OCI-LY7 (cell line): ENCODE data around the gene CRIP2. TPM values are rescaled to one million over a fixed set of nuclear protein-coding genes. Genes with fewer than 3 reads are reported as not detected.

ENCODE experiments used
- BruUV-seq: library from RNA; stranded (reverse); fragments of 400-500 nt; replicated peaks from 2 replicates; lab custom pipeline; 2021; lab: Mats Ljungman, UMichigan
- CTCF ChIA-PET: fragments of 300-600 bp; sonication (Branson Sonifier 250); formaldehyde crosslinking; loops from one replicate; lab custom pipeline; 2022; ENCODE audit warnings: antibody characterized with exemption; ENCODE audit not compliant: unreplicated experiment; lab: Charles Lee
- POLR2A ChIA-PET: fragments of 300-600 bp; sonication (Branson Sonifier 250); formaldehyde crosslinking; loops from one replicate; lab custom pipeline; 2022; ENCODE audit warnings: antibody characterized with exemption; lab: Charles Lee
- DNase-seq: peaks from one replicate; pipeline ENCODE4 v3.0.0-alpha.2; 2015; ENCODE audit warnings: low spot score
- H2AFZ ChIP-seq: fragments of 200-600 bp; sonication (generic), shearing (Covaris generic); 2 replicates; pipeline ENCODE4 v1.6.1; 2014; ENCODE audit warnings: mild to moderate bottlenecking, antibody characterized with exemption, low read length, moderate library complexity
- H3K27ac ChIP-seq: fragments of 200-600 bp; sonication (generic); 2 replicates; pipeline ENCODE4 v1.5.1; 2014; ENCODE audit warnings: mixed run types, low read depth, mild to moderate bottlenecking, moderate library complexity, low read length, inconsistent platforms; ENCODE audit not compliant: poor library complexity, severe bottlenecking
- H3K36me3 ChIP-seq: fragments of 200-600 bp; sonication (generic); 2 replicates; pipeline ENCODE4 v1.6.1; 2014; ENCODE audit warnings: mild to moderate bottlenecking, antibody characterized with exemption, low read length, moderate library complexity, mixed read lengths; ENCODE audit not compliant: insufficient read depth
- H3K4me1 ChIP-seq: fragments of 200-600 bp; sonication (generic); 2 replicates; pipeline ENCODE4 v1.5.1; 2014; ENCODE audit warnings: mild to moderate bottlenecking, low read length; ENCODE audit not compliant: insufficient read depth, poor library complexity, severe bottlenecking
- H3K4me2 ChIP-seq: fragments of 200-600 bp; sonication (generic); 2 replicates; pipeline ENCODE4 v1.6.1; 2014; ENCODE audit warnings: mild to moderate bottlenecking, low read length
- H3K4me3 ChIP-seq: fragments of 200-600 bp; sonication (generic); 2 replicates; pipeline ENCODE4 v1.5.1; 2014; ENCODE audit warnings: mild to moderate bottlenecking, low read depth, low read length; ENCODE audit not compliant: poor library complexity, severe bottlenecking
- H3K79me2 ChIP-seq: fragments of 200-600 bp; sonication (generic); 2 replicates; pipeline ENCODE4 v1.6.1; 2016; ENCODE audit warnings: low read depth, mild to moderate bottlenecking, low read length, moderate library complexity, mixed read lengths; ENCODE audit not compliant: insufficient read depth
- H3K9me2 ChIP-seq: fragments of 200-600 bp; sonication (generic); 2 replicates; pipeline ENCODE4 v1.6.1; 2016; ENCODE audit warnings: mild to moderate bottlenecking, low read length, mixed read lengths; ENCODE audit not compliant: insufficient read depth
- H3K9me3 ChIP-seq: fragments of 200-600 bp; sonication (generic); 2 replicates; pipeline ENCODE4 v1.6.1; 2014; ENCODE audit warnings: mild to moderate bottlenecking, mixed run types, low read length, mixed read lengths
- H4K20me1 ChIP-seq: fragments of 200-600 bp; sonication (generic); 2 replicates; pipeline ENCODE4 v1.6.1; 2014; ENCODE audit warnings: mild to moderate bottlenecking, antibody characterized with exemption, low read length, moderate library complexity, mixed read lengths; ENCODE audit not compliant: insufficient read depth
- CTCF ChIP-seq: fragments of 200-600 bp; sonication (generic); conservative IDR thresholded peaks from 2 replicates; pipeline ENCODE4 v1.5.1; 2014; ENCODE audit warnings: mild to moderate bottlenecking, antibody characterized with exemption, low read length, moderate library complexity, mixed read lengths
- EZH2phosphoT487 ChIP-seq: fragments of 200-600 bp; sonication (generic); IDR thresholded peaks from 2 replicates; pipeline ENCODE4 v1.6.1; 2018; ENCODE audit warnings: low read depth, borderline replicate concordance, mild to moderate bottlenecking, mixed run types, antibody characterized with exemption, low read length, moderate library complexity, mixed read lengths
- intact Hi-C: fragments of 100-400 bp; cut with micrococcal nuclease; formaldehyde crosslinking; loops from one replicate; pipeline ENCODE4 v1.10.0; 2022; ENCODE audit not compliant: unreplicated experiment
- total RNA-seq, 2 experiments: library from RNA; depleted of rRNA in 1 of 2; stranded (reverse); fragments of >200 nt in 1 of 2; shearing (Covaris generic) in 1 of 2; gene quantifications; 2 replicates each; pipeline ENCODE4 v1.2.3, GENCODE V29; 2014 to 2022

The CRIP2 gene
- total RNA-seq, 2 experiments from 2014 or later, result not detected

DNA sequence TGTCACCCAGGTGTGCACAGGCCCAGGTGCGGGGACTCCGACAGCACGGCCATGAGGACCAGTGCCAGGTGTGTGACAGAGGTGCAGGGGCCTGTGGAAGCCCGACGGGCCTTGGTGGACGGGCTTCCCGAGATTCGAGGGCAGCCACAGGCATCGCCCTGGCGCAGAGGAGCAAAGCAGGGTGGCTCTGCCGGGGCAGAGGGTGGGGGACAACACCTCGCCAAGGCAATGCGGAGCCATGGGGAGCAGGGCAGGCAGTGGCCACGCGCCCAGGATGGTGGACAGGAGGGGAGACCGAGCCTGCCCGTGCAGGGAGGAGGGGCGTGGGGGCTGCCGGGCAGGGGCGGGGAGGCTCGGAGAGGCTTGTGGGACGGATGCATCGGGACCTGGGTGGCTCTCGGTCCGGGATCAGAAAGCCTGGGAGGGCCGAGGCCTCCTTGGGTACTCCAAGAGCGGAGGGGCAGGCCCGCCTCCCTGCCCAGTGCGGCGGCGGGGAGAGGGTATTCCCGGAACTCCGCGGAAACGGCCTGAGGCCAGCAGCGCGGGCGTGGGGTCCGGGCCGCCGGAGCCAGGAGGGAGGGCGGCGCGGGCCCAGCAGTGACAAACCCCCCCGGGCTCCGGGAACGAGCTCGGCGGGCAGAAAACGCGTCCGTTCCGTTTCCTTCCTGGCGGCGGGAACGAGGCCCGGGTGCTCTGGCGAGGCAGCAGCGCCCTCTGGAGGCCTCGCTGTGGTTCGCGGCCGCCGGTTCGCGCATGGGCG, 53.4 kb downstream of the CRIP2 start:
- H3K4me2 ChIP-seq, result peak overlapping the region; percentile 79
- H4K20me1 ChIP-seq, result no peaks in the 10 kb centered on the region
- no peaks in the 10 kb centered on the region for H3K9me3 ChIP-seq
- H3K36me3 ChIP-seq, result no peaks in the 10 kb centered on the region
- H3K27ac ChIP-seq, result no peak overlapping the region
- peaks cover 47% of the 10 kb centered on the region for H3K4me1 ChIP-seq
- no TSS peak for BruUV-seq
- intact Hi-C loops, result loop anchor here (1.0 to 2.0 kb wide), 2 partner anchors 47 to 157 kb away; no protein-coding TSS in a partner anchor
- peak; percentile 84 for DNase-seq
- TF ChIP-seq EZH2phosphoT487, result no peak
- TF ChIP-seq CTCF, result peak; percentile 76
- no peaks in the 10 kb centered on the region for H3K9me2 ChIP-seq
- ChIA-PET POLR2A (no interaction called here), CTCF (no interaction called here)
- H3K4me3 ChIP-seq, result peak overlapping the region; percentile 64
- peak overlapping the region; percentile 90 for H2AFZ ChIP-seq
- no peaks in the 10 kb centered on the region for H3K79me2 ChIP-seq

GRCh38 chr14:105528586-105529318, 54.1 kb downstream of the CRIP2 start:
- ChIA-PET POLR2A (no interaction called here), CTCF (interaction anchor here (0.6 kb wide), 1 partner anchor 40 kb away, joined by 3 read pairs; no protein-coding TSS in a partner anchor)
- Histone ChIP-seq H4K20me1 (no peaks in the 10 kb centered on the region), H3K9me3 (no peaks in the 10 kb centered on the region), H2AFZ (peak overlapping the region; percentile 90; the same call in 1 of the 2 replicates), H3K27ac (no peak overlapping the region), H3K79me2 (no peaks in the 10 kb centered on the region), H3K4me3 (peak overlapping the region; percentile 64), H3K4me2 (peak overlapping the region; percentile 79; the same call in 1 of the 2 replicates), H3K36me3 (no peaks in the 10 kb centered on the region), H3K4me1 (peaks cover 47% of the 10 kb centered on the region), H3K9me2 (no peaks in the 10 kb centered on the region)
- no TSS peak for BruUV-seq
- TF ChIP-seq EZH2phosphoT487, result no peak
- no peak; the same call in 1 of the 2 replicates for TF ChIP-seq CTCF
- intact Hi-C loops, result loop anchor here (1.0 to 2.0 kb wide), 2 partner anchors 47 to 158 kb away; no protein-coding TSS in a partner anchor
- DNase-seq, result no peak
